CD4-positive, alpha-beta T cell treated with Interleukin-21 for 1 hour (primary cell): ENCODE data around the gene ZNF471.

Experiments used
- DNase-seq: peaks from one replicate; pipeline ENCODE4 v3.0.0-alpha.2; 2020

ZNF471 gene

DNA sequence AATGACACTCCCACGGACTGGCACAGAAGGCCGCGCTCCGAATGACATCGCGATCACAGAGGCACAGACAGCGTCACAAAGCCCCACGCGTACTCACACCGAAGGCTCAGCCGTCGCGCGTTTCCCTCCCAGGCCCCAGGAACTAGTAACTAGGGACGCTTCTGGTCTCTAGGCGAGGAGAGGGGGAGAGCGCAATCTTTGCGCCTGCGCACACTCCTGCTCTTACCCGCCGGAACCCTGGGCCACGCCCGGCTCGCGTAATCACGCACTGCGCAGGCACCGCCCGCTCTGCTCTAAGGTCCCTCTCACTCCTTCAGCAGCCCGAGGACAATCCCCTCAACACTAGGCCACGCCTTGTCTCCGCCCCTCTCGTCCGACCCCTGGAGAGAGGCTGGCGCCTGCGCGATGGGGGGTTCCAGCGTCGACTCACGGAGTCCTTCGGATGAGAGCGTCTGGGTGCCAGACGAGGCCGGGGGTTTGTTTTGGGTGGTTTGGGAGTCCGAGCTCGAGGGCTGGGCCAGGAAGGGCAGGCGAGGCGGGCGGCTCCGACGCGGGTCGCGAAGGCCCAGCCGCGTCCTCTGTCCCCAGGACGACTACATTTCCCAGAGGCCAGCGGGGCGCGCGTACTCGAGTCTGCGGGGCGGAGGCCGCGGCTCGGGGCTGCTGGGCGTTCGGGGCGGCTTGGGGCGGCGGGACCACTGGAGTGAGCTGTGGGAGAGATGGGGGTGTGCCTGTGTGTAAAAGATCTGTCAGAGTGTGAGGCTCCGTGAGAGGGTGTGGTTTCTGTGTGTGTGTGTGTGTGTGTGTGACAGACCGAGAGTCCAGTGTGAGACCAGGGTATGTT, at the start of gene ZNF471:
Gene ZNF471 (plus strand): TSS at position 410 of the 844 bp plus-strand sequence. CDS start 3,717 bp downstream, outside the sequence.
- DNase-seq: peak; percentile 85

- DNase-seq: no peak
Measured at GRCh38 chr19:56474308-56474707, 33.3 kb upstream of the ZNF471 start.

GRCh38 chr19:56476093-56476492, 31.6 kb upstream of the ZNF471 start:
- no peak for DNase-seq

- peak; percentile 28 for DNase-seq
Measured at GRCh38 chr19:56476651-56477428, 30.8 kb upstream of the ZNF471 start, which contains the start of gene ZNF667. Gene ZNF667, minus strand, starts transcription at chr19:56477345. Its CDS starts 14,975 bp downstream, at chr19:56462370.

DNA sequence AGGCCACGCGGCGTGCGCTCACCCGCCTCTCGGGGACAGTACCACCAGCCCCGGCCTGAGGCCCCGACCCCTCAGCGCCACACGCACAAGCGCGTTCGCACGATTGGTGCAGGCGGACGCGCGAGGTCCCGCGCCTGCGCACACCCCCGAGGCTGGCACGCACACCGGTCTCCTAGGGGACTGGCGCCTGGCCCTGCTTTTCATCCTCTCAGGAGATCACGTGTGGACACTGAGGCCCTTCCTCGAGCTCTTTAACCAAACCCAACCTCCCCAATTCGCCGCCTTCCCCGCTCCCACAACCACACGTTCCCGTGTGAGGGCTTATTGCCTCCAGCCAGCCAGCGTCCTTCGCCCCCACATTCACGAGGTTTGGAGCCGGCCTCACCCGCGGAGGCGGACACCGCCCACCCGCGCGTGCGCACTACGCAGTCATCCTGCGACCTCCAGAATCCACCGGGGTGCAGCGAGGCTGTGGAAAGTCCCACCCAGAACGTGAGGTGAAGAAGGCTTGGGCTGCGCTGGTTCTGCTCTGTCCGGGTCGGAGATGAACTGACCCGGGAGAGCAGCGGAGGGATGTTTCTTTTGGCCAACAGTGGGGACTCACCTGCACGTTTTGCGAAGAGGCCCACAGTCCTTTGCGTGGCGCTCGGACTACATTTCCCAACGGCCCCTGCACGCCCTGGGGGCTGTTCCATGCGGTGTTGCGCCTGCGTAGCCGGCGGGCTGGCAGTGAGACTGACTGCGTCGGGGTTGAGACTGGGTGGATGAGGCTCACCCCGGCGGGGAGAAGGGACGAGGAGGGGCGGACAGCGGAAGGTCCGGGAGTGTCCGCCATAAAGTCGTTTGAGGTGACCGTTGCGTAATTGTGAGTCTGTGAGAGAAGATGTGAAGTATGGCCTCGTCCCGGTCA, 30.0 kb upstream of the ZNF471 start:
- DNase-seq: peak; percentile 54

DNA sequence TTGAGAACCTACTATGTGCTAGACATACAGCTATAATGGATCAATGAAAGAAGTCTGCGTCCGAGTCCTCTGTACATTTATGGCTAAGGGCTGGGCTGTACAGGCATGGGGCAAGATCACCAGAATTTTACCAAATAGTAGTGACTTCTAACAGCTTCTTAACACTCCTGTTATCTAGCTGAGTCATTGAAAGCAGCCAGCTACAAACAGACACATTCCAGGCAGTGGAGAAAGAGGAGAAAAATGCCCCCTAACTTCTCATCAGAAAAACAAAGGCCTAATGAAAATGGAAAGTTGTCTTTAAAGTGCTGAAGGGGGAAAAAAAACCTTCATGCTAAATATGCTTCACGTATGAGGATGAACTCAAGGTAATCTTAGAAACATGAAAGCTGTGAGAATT, 16.3 kb upstream of the ZNF471 start:
- no peak for DNase-seq

DNA sequence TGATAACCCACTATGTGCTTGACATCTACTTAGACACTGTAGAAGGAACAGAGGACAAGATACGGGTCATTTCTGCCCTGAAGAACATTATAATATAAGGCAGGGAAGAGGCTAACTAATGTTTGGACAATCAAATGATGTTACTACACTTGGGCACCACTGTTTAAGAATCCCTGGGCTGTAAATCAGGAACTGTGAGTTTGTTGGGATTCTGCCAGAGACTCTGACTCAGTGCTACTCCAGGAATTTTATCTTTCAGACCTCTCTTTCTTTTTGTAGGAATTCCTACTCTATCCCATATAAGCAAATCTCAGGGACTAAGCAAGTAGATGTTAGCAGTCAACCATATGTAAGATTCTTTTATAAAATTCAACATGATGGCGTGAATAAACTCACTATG, 3.1 kb upstream of the ZNF471 start:
- DNase-seq: no peak

GRCh38 chr19:56508290-56508778, 679 bp downstream of the ZNF471 start:
- no peak for DNase-seq

DNA sequence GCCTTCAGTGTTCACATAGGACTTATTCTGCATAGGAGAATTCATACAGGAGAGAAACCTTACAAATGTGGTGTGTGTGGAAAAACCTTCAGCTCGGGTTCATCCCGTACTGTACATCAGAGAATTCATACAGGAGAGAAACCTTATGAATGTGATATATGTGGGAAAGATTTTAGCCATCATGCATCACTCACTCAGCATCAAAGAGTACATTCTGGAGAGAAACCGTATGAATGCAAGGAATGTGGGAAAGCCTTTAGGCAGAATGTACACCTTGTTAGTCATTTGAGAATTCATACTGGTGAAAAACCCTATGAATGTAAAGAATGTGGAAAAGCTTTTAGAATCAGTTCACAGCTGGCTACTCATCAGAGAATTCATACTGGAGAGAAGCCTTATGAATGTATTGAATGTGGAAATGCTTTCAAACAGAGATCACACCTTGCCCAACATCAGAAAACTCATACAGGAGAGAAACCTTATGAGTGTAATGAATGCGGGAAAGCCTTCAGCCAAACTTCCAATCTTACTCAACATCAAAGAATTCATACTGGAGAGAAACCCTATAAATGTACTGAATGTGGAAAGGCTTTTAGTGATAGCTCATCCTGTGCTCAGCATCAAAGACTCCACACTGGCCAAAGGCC, 17.7 kb downstream of the ZNF471 start:
- no peak for DNase-seq

GRCh38 chr19:56537442-56537841, 29.8 kb downstream of the ZNF471 start:
- DNase-seq: no peak

DNA sequence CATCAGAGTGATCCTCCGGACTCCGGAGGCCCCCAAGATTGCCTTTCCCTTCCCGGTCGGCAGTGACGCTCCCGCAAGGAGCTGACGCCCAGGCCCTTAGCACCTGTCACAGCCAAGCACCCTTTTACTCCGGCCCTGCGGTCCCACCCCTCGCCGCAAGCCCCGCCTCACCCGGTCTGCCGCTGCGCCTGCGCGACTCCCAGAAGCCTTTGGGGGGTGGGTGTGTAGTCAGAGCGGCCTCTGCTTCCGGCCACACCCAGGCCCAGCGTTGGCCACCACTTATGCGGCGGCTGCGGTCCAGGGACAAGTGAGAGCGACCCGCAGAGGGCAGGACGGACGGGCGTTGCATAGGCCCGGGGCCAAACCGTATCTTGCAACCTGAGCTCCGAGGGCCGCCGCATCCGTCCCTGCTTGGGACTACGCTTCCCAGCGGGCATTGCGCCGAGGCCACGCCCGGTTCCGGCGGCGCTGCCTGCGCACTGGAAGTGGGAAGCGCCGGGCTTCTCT, 30.7 kb downstream of the ZNF471 start:
- DNase-seq: peak; percentile 90

- DNase-seq: no peak
Measured at GRCh38 chr19:56538761-56539263, 31.2 kb downstream of the ZNF471 start, which contains the start of gene ZFP28. Gene ZFP28, plus strand, starts transcription at chr19:56538948. Its CDS starts 71 bp downstream, at chr19:56539019.

DNA sequence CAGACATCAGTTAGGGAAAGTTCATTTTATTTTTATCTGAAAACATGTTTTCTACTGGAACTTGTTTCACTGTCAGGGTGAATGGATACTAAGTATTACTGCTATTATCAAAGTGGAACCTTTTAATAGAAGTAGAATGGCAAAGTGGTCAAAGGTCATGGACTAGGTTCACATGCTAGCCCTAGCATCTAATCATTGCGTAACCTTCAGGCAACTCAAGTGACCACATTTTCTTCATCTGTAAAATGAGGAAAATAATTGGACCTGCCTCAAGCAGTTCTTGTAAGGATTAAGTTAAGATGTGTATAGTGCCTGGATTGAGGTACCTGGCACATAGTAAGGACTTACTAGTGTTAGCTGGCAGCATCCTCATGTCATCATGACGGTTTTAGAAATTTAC, 36.1 kb downstream of the ZNF471 start:
- DNase-seq: no peak

DNA sequence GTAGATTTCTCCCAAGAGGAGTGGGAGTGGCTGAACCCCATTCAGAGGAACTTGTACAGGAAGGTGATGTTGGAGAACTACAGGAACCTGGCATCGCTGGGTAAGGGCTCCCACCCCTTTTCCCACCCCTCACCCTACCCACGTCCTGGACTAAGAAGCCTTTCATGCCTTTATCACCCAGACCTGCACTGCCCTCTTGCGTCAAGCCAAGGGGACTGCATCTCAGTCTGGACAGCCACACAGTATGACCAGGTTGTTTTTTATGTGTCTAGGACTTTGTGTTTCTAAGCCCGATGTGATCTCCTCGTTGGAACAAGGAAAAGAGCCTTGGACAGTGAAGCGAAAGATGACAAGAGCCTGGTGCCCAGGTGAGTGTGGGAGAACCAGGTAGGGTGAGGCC, 39.9 kb downstream of the ZNF471 start:
- no peak for DNase-seq

- DNase-seq: no peak
Measured at GRCh38 chr19:56554272-56554869, 46.7 kb downstream of the ZNF471 start.

DNA sequence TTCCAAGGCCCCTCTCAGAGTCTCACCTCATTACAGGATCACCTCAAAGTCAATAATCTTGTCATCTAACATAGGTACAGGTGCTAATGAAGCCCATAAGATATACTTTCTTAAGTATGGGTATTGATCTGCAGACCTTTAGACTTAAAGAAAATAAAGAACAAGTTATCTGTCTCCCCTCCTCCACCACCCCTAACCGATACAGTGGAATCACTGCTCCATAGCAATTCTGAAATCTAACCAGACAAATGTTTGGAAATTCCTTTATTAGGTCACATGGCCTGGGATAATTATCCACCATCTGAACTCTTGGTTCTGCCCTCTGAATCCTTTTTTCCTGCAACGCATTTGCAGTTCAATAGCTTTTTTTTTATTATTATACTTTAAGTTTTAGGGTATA, 55.1 kb downstream of the ZNF471 start:
- no peak for DNase-seq

GRCh38 chr19:56566904-56567273, 59.2 kb downstream of the ZNF471 start:
- DNase-seq: peak; percentile 23

- DNase-seq: peak; percentile 89
Measured at GRCh38 chr19:56567274-56568120, 59.8 kb downstream of the ZNF471 start, which contains the start of gene ZNF470. Gene ZNF470, plus strand, starts transcription at chr19:56567468. Its CDS starts 2,844 bp downstream, at chr19:56570312.

DNA sequence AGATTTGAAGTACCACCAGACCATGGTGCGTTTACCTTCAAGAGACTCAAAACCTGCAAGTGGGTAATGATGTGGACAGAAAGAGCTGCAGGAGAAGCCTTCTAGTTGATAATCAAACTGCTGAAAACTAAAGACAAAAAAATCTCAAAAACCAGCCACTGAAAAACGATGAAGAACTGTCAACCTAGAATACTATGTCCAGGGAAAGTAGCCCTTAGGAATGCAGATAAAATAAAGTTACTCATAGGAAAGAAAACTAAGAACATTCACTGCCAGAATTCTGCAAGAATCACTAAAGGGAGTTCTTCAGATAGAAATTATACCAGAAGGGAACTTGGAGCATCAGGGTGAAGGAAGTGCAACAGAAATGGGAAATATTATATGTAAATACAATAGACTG, 64.9 kb downstream of the ZNF471 start:
- DNase-seq: no peak

DNA sequence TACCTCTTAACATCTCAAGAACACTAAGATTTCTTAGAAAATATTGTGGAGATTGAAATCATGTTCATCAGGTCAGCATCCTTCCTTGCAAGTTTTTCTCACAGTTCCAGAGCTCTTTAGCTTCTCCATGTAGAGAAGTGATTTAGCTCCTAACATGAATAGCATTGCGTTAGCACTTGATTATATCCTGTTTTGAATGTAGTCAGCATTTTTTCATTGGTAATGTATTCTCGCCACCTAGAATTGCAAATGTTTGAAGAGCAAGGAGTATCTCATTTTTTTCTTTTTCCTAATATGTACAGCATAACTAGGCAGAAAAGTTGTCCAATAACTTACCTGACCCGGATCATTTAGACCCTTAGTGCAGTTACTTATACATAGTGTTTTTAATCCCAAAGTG, 66.3 kb downstream of the ZNF471 start:
- no peak for DNase-seq
